HG03520 (cell line): ENCODE data around the gene TDRD3.

ENCODE experiments used
- ATAC-seq: cut with Tn5 transposase; IDR thresholded peaks from one replicate; pipeline ENCODE4 v1.9.1; 2021; ENCODE audit warnings: mild to moderate bottlenecking, moderate library complexity; ENCODE audit not compliant: unreplicated experiment

TDRD3 gene

DNA sequence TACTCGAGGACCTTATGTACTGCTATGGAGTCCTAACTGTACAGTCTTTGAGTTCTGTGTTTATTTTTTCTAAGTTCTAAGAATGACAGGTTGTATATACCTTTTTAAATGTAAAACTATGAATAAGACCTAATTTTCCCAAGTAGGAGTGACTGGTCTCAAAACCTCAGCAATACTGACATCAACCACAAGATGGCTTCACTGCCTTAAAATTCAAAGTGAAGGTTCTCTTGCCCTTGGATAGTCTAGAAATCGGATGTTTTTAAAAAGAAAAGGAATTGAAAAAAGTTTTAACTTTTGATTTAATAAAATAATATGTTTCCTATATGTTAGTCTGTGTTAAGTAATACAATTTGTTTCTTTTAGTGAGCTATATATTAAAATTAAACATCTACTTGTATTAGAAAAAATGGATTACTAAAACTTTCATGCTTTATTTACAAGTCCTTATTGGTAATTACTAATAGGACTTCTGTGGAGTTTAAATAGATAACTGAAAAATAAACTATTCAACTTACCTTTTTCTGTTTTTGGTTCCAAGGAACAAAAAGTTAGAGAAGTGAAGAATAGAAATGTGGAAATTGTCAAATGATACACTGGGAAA lies 52.0 kb downstream of the TDRD3 start:
- ATAC-seq: peak; percentile 84

DNA sequence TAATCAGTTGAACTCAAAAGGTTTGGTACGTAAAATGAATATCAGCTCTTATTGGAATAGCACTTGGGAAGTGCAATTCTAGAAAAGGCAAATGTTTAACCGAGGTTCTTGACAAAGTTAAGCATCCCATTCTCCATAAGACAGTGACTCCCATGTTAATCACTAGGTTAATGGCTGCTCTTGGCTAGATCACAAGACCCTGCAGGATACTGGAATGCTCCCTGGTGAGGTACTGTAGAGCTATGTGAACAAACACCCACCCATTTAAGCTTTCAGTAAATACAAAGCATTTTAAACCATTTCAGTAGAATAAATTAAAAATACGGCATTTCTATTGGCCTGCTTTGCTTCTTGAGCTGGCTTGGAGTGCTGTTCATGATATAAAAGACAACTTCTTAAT lies 56.5 kb downstream of the TDRD3 start:
- ATAC-seq: no peak

DNA sequence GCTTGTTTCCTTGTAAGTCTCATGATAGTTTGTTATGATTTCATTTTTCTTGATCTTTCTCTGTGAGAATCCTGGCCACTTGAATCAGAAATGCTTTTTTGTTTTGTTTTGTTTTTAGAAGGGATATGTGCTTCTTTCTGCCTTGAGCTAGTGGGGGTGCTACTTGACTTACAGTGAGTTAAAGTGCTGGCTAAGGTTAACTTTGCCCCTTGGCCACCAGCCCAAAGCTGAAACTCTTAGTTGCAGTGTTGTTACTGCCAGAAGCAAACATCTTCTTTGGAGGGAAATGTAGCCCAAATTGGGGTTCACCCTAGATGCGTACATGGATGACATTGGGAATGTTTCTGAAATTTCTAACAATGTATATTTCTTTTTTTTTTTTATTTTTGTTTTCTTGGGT lies 57.4 kb downstream of the TDRD3 start:
- ATAC-seq: no peak

DNA sequence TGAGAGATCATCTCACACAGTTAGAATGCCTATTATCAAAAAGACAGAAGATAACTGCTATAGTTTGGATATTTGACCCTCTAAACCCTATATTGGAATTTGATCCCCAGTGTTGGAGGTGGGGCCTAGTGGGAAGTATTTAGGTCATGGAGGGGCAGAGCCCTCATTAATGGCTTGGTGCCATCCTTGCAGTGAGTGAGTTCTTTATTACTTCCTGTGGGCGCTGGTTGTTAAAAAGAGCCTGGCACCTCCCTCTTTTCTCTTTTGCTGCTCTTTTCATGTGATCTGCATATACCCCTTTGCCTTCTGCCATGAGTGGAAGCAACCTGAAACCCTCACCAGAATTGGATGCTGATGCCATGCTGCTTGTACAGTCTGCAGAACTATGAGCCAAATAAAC lies 66.8 kb downstream of the TDRD3 start:
- ATAC-seq: no peak

DNA sequence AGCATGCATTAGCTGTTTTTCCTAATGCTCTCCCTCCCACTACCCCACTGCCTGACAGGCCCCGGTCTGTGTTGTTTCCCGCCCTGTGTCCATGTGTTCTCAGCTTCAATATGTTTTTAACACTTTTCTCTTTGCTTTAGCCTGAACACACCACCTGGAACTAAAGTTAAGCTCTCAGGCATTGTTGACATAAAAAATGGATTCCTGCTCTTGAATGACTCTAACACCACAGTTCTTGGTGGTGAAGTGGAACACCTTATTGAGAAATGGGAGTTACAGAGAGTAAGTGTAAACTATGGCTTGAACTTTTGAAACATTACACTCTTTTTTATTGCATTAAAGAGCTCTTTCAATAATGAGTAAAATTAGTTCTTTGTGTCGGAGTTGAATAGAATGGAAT lies 70.1 kb downstream of the TDRD3 start:
- no peak for ATAC-seq

DNA sequence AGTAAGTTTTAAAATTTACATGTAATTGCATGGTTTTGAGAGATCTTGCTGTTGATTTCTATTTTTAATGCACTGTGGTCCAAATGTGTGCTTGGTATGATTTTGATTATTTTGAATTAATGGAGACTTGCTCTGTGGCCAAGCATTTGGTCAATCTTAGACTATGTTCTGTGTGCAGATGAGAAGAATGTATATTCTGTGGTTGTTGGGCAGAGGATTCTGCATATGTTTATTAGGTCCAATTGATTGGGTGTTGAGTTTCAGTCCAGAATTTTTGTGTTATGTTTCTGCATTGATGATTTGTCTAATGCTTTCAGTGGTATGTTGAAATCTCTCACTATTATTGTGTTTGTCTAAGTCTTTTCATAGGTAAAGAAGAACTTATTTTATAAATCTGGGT lies 82.3 kb downstream of the TDRD3 start:
- ATAC-seq: no peak

DNA sequence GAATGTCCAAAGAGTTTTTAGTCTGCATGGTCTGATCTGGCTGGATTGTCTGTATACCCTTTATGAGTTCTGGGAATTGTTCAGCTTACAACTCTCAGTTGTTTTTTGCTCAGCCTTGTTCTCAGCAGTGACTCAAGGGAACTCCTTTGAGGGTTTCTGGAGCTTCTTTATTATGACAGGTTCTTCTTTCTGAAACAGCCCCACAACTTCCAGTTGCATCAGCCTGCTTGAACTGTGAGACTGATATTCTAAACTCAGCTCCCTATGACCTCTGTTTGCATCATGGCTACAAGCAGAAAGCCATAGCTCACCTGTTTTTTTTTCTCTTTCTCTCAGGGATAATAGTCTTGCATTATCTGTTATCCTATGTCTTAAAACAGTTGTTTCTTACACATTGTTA lies 85.0 kb downstream of the TDRD3 start:
- ATAC-seq: no peak

DNA sequence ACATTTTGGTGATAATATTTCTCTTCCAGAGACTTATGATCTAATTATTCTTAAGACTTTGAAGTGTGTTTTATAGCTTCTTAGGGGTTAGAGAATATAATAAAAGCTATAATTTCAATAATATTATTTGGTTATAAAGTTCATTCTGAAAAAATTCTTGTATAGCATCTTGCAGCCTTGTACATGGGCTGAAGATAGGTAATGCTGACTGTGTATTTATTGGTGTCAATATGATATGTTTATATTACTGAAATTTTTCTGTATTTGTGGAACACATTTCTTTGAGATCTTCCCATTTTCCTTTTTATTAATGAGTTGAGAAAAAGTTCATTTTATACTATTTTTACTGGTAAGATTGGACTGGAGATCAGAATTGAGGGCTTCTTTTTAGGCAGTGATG lies 87.8 kb downstream of the TDRD3 start:
- no peak for ATAC-seq

DNA sequence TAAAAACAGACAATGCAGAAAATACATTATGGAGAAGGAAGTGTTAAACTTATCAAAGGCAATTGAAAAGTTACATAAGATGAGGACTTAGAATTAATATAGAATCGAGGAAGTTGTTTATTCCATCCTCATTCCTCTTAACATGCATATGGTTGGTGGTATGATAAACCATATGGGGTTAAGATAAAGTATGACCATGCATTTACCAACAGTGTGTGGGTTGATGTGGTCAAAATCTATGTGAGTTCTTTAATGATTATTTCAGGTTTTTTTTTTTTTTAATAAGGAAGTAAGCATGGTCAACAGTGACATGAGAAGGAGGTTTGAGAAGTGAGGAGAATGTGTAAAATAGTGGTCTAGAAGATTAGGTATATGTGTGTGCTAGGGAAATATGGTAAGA lies 94.5 kb downstream of the TDRD3 start:
- no peak for ATAC-seq

DNA sequence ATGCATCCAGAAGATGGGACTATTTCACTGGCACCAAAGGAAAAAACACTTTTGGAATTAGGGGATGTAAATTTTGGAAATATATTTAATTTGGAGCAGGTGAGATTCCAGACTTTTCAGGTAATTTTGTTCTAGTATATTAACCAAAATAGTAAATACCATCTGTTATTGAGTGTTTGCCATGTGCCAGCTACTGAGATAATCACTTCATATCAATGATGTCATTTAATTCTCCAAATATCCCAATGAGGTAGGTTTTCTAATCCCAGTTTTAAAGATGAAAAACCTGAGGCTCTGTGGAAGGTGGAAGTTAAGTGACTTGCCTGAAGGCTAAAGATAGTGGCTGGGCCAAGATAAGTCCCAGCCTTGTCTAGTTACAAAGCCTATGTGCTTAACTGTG lies 95.2 kb downstream of the TDRD3 start:
- no peak for ATAC-seq

DNA sequence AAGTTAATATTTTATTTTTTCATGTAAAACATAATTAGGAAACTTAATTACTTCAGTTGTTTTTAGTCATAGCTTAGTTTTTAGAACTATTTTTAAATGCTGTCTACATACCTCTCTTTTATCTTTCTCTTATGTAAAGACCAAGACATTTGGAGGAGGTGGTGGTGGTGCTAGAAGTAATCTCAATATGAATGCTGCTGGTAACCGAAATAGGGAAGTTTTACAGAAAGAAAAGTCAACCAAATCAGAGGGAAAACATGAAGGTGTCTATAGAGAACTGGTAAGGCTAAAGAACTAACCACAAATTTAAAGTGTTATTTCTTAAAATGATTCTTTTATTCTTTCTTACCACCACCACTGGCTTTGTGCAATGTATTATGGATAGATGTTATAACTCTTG lies 97.3 kb downstream of the TDRD3 start:
- no peak for ATAC-seq

DNA sequence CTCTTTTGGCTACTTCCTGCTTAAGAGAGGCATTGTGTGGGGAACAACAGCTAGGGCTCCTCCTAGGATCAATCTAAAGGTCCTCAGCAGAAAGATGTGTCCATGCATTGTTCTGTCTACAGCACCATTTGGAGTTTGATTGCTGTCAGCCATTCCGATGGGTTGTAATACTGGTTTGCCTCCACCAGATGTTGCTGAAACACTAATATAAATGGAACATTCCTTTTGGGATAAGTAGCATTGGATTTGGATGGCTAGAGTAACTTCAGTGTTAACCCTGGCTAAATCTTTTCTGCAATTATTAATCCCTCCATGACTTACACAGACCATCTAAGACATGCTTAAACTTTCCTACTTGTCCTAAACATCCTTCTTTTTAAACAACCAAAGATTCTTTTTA lies 104.2 kb downstream of the TDRD3 start:
- ATAC-seq: no peak

DNA sequence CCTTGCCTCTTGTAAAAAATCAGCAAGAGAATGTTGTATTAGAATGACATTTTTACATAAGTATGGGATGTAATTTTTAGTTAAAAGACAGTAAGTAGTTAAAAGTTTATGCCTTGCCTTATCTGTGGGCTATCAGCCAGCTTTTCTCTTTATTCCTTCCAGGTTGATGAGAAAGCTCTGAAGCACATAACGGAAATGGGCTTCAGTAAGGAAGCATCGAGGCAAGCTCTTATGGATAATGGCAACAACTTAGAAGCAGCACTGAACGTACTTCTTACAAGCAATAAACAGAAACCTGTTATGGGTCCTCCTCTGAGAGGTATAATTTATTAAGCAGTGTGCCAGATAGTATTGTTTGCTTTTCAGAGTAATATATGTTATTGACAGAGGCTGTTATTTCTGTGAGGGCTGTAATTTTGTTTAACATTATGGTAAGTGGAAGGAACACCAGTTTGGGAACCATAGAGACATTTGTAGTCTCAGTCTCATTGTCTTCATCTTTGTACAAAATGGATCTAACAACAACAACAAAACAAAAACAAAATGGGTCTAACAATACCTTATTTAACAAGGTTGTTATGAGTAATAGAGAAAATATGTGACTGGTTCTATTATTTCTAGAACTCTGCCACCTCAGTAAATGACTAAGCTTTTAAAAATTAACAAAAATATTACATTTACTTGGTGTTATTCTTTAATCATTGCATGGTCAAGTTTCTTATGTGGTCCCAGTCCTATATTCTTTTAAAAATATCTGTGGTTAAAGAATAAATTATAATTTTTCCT lies 112.8 kb downstream of the TDRD3 start:
- no peak for ATAC-seq

DNA sequence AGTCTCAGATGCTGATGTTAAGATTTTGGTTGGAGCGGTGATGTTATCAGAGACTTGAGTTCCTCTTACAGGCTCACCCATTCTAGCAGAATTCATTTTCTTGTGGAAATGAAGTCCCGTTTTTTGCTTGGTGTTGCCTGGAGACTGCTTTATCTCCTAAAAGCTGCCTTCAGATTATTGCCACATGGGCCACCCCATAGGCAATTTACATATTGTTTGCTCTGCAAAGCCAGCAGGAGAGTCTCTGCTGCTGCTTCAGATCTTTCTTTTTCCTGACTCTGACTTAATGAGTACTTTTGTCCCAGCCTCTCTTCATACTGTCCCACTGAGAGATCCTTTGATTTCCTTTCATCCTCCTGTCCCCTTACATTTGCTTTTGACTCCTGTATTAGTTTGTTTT lies 114.6 kb downstream of the TDRD3 start:
- no peak for ATAC-seq

DNA sequence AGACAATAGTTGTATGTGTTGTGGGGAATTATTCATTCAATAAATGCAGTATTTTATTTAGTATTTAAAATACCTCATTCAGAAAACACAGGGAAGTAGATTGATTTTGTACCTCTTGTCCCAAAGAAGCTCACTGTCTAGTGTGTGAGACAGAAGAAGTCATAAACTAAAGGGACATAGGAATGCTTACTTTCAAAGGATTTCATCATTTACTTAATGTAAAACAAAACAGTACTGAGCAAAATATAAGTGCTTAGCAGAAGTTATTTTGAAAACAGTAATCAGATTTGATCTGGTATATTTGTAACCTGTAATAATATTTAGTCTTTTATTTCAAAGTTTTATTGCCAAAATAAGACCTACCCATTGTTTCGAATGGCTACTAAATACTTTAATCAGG lies 117.9 kb downstream of the TDRD3 start:
- ATAC-seq: no peak

DNA sequence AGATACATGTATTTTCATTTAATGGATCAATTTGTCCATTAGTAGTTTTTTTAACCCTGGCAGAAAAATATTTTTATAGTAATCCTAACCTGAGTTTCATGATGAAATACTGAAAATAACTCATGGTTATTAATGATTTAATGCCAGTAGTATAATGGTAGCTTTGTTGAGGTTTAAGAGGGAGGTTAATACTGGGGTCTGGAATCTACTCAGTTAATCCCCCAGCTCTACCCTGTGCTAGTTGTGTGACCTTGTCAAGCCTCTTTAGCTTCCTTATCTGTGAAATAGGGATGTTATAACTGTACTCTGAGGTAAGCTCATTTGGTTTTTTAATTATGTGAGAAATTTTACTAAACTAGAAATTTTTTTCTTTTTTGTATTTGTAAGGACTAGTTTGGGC lies 122.5 kb downstream of the TDRD3 start:
- no peak for ATAC-seq

DNA sequence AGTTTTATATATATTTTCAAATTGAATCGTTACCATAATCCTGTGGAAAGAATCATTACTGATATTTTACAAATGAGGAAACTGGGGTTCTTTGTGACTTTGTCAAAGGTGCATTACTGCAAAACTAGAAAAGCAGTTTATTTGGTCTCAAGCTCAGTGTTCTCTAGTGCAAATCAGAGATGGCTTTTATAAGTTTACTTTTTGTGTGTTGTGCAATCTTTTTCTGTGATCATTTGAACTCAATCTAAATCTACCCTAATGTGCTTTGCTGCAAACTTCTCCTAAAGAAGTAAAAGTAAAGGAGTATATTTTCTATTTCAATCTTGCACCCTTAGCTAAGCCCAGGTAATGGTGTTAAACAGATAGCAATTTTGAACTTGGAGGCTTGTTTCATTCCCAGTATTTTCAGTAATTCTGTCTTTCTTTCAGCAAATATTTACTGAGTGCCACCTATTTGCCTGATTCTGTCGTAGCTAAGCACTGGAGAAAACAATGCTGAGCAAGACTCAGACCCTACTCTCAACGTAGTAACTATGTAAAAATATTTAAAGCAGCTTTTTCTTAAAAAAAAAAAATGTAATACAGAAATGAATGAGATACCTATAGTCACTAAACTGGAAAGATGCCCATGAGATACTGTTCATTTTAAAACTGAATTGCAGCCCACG lies 124.0 kb downstream of the TDRD3 start:
- ATAC-seq: no peak

DNA sequence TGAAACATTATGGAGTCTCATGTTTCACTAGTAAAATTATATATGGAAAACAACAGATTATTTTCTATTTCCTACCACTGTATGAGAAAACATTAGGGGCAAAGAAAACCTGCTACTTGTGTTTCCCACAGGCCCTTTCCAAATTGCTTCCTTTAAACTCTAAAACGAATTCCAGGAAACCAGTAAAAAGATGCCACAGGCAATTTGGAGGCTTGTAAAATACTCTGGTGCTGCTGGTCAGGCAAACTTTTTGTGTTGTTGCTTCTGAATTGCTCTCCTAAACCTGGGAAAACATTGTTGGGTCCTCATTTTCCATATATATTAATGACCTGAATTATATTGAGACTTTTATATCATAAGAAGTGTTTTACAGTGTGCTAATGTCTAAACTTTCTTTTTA lies 141.5 kb downstream of the TDRD3 start:
- no peak for ATAC-seq

DNA sequence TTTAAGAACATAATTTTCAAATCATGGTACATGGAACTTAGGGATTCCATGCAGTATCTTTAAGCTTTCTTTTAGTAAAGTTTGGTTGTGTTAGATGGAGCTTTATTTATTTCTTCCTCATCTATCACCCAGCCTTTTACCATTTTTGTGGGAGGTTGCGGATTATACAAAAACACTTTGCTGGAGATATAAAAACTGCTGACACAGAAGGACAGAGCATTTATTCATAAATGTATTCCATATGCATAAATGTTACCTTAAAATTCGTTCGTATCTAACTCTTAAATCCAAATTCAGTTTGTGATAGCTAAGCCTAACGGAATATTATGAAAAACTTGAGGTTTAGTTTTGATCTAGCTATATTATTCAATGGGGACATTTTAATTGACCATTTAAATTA lies 143.3 kb downstream of the TDRD3 start:
- no peak for ATAC-seq

DNA sequence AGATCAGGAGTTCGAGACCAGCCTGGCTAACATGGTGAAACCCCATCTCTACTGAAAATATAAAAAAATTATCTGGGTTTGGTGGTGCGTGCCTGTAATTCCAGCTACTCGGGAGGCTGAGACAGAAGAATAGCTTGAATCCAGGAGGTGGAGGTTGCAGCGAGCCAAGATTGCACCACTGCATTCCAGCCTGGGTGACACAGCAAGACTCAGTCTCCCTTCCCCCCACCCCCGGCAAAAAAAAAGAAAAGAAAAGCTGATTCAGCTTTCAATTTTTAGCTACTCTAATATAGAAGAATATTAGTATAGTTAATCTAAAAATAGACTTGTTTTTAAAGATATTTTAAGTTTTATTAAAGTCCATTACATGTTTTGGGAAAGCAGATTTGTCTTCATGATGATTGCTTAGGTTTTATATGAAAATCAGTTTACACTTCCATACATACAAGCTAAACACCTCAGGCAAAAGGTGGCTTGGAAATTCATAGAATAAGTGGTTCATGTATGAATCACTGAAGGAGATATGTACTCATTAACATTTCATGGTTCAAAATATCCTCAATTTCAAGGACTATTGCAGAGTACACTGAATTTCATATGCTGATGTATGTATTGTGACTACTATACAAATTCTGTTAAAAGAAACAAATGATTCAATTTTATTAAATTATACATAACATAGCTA lies 165.2 kb downstream of the TDRD3 start:
- no peak for ATAC-seq

DNA sequence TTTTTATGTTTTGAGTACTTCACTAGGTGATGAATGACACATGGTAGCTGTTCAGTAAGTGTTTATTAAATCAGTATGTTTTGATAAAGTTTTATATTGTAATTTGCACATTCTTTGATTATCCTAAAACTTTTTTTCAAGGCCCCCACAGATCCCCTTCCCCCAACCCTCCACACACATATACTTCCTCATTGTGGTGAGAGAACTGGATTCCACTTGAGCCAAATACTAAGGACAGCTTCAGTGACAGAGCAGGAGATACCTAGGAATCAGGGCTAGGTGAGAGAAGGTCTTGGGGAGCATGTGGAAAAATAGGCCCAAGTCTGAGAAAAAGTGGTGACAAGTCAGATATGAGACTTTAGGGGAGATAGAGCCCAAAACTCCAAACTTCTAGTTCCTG lies 174.6 kb downstream of the TDRD3 start:
- ATAC-seq: no peak
